GM21515 (cell line): Measurements from ENCODE around the gene RHBDF1.

Experiments used
- ATAC-seq: cut with Tn5 transposase; IDR thresholded peaks from one replicate; pipeline ENCODE4 v1.9.1; 2021; ENCODE audit not compliant: unreplicated experiment

Gene RHBDF1

DNA sequence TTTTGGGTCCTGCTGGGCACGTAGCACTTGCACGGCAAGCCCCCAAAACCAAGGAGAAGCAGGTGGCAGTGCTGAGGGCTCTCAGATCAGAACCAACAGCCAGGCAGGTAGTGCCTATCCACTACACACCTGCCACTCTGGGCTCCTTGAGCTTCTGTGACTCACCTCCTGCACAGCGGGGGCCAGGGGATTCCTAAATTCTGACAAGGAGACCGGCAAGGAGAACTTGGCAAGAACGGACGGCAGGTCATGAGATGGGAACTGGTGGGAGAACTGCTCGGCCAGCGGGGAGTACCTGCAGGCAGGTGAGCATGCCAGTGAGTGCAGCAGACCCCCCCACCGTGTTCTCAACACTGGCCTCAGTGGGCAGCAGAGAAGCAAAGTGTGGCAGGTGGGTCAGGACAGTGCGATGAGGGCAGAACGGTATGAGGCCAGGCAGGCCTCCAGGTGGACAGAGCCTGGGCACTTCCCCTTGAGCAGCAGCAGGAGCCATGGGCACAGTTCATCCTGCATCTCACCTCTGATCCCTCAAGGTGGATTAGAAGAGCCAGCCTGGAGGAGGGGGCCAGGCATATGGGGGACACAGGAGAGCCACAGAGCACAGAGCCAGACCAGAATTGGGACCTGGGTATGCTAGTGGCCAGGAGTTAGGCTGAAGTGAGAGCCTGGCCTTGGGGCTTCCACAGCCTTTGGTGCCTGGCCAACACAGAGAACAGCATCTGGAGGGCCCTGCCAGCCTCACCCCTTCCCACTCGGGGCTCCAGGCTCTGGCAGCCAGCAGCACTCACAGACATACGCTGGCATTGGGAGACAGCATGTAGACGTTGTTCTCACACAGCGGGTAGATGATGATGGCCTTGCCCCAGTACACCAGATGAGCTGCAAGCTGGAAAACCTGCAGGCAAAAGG is 20.3 kb upstream of the RHBDF1 start:
- ATAC-seq: no peak

GRCh38 chr16:91484-91883 is 19.1 kb upstream of the RHBDF1 start:
- ATAC-seq: no peak

DNA sequence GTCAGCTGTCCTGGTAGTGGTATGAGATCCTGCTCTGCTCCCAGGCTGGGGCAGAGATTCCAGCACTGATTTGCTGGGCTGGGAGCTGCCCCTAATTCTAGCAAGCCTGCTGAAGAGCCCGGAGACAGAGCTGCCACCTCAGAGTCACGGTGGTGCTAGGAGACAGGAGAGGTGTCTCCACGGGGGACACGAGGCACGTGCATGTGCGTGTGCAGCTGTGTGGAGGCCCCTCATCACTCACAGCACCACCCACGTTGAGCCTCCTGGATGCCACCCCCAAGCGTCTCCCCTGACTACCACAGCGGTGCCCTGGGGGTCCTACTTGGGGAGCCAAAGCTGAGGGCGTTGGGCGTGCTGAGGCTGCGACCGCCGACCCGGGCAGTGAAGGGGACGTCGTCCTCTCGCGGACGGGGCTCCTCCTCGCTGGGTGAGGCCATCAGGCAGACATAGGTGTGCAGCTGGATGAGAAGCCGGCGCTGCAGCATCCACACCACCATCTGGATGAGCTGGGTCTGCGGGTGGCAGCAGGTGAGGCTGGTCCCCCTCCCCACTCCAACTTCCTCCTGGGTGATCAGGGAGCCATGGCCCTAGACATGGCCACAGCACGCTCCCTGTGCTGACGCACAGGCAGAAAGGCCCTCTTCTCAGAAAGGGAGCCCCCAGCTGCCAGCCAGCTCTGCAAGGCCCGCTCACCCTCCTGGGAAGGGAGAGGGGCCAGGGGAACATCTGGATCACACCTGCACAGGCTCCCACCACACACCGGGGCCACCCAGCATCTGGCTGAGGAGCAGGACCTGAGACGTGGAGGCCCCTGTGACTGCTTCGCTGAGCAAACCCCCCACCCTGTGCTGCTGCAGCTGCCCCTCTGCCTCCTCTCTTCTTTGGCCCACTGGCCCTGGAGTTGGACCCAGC is 17.2 kb upstream of the RHBDF1 start:
- no peak for ATAC-seq

GRCh38 chr16:88613-89012 is 16.2 kb upstream of the RHBDF1 start:
- ATAC-seq: no peak

DNA sequence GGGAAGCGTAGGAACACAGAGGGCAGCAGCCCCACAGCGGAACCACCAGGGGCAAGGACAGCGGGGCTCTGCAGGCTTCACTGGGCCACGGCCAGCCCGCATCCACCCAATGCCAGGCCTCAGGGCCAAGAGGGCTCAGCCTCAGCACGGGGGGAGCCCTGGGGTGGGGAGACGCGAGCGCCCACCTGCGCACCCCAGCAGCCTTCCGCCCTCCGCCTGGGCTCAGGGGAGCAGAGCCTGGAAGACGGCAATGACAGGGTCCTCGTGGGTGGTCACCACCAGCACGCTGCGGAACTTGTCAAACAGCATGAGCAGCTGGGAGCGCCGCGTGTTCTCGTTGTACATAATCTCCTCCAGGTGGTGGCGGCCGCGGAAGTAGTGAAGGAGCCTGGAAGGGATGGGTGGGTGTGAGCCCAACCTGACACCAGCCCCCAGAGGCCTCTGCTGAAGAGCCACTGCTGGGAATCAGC is 14.1 kb upstream of the RHBDF1 start:
- ATAC-seq: no peak

- no peak for ATAC-seq
Observed at GRCh38 chr16:85865-86264, 13.4 kb upstream of the RHBDF1 start.

DNA sequence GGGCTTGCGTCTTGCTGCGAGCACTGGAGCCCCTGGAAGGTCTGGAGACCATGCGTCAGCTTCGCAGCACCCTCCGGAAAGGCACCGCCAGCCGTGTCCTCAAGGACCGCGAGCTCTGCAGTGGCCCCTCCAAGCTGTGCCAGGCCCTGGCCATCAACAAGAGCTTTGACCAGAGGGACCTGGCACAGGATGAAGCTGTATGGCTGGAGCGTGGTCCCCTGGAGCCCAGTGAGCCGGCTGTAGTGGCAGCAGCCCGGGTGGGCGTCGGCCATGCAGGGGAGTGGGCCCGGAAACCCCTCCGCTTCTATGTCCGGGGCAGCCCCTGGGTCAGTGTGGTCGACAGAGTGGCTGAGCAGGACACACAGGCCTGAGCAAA is 13.0 kb upstream of the RHBDF1 start:
- no peak for ATAC-seq

- ATAC-seq: no peak
Observed at GRCh38 chr16:84718-85406, 12.4 kb upstream of the RHBDF1 start.

- no peak for ATAC-seq
Observed at GRCh38 chr16:83781-84615, 11.6 kb upstream of the RHBDF1 start.

DNA sequence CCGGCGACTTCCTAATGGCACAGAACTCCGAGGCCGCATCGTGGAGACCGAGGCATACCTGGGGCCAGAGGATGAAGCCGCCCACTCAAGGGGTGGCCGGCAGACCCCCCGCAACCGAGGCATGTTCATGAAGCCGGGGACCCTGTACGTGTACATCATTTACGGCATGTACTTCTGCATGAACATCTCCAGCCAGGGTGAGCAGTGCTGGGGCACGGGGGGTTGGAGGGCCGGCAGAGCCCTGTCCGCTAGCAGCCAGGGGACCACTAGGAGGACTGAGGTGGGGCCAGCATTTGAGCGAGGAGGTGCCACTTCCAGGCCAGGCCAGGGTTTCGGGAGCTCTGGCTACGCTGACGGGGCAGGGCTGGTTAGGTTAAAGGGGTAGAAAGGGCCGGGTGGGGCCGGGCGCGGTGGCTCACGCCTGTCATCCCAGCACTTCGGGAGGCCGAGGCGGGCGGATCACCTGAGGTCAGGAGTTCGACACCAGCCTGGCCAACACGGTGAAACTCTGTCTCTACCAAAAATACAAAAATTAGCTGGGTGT is 10.7 kb upstream of the RHBDF1 start:
- no peak for ATAC-seq

- no peak for ATAC-seq
Observed at GRCh38 chr16:79151-80054, 7.0 kb upstream of the RHBDF1 start.

DNA sequence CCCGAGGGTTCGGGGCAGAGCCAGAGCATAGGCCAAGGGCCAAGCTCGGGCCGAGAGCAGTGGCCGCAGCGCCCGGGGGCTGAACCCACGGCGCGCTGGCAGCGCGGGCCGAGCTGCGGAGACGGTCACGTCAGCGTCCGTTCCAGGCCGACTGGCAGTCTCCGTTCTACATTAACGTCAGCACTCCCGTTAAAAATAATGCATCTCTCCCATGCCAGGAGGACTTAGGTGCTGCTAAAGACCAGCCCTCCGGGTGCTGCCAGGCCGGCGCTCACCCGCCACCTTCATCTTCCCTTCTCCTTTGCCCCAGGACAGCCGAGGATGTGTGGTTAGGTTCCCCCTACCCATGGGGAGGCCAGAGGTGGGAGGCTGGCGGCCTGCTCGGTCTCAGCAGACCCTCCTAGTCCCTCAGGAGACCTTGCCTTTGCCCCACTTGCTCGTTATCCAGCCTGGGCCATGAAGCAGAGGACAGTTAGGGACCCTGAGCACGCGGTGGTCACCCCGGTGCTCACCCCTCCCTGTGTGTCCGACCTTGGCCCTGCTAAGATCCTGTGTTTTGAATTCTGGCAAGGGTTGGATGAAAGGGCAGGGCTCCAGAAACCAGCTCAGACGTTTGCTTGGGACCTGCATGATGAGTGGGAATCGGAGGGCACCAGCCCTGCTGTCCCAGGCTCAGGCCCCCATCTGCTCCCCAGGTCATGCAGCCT is 6.2 kb upstream of the RHBDF1 start:
- no peak for ATAC-seq

GRCh38 chr16:77807-78443 is 5.5 kb upstream of the RHBDF1 start, which contains the start of gene MPG:
Gene MPG (plus strand): TSS chr16:78225. CDS start chr16:78310, 85 bp downstream.
- ATAC-seq: peak; percentile 71

DNA sequence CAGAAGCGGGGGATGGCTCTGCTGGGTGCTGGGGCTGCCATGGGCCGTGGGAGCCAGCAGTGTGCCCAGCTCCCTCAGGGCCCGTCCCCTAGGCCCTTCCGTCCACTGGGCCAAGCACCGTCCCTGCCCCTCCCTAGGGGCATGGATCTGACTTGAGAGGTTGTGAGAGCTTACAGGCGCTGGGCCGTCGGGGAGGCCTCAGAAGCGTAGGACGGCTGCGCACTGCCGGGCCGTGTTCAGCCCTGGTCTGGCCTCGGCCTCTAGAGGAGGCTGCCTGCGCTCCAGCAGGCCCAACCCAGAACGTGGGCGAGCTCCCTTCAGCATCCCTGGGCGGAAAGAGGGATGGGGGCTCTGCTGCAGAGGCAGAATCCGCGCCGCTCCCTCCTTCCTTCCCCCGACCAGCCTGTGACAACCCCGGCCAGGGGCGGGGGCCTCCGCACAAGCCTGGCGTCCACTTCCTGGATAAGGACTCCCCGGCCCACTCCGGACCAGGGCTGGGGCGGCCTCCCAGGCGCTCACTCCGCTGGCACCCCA is 4.9 kb upstream of the RHBDF1 start:
- ATAC-seq: peak; percentile 11

GRCh38 chr16:76535-77272 is 4.3 kb upstream of the RHBDF1 start:
- no peak for ATAC-seq

DNA sequence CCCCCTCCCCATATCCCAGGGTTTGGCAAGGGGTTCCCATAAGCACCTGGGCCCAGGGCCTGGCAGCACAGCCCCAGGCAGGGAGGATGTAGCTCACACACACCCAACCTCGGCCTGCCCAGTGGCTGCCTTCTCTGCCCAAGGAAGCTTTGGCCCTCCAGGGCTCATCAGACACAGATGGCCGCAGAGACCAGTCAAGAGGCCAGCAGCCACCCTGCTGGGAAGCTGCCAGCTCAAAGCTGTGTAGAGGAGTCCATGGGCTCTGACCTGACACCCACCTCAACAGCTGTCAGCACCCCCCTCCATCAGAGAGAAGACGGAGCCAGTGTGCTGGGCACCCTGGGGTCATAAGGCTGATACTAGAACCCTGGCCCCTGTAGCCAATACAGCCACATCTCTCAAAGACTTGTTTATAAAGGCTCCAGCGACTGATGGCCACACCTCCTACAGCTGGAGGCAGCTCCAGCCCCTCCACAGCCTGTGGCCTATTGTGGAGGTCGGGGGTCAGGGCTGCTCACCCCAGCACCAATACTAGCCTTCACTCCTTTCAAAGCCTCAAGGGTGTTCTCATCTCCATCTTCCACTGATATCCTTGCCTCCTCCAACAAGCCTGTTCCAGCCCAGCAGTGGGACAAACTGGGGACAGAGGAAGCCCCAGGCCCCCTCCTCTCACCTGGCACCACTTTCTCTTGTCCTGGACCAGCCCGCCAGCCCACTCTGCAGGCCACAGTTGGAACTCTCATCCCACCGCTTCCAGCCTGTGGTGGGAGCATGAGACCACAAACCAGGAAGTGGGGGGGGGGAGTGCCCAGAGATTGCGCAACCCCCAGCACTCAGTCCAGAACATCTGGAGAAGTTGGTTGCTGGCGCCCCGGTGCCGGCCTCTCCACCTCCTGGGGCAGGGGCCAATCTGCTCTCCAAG is 3.4 kb upstream of the RHBDF1 start:
- no peak for ATAC-seq
